ENCODE results near the gene ANKFY1.
"Not testable (repeated sequence)": the region's sequence is repeated elsewhere in the genome, so short reads cannot be mapped to it uniquely, and the experiment has no call there.

The ANKFY1 gene

GRCh38 chr17:4215882-4216570 is 47.8 kb downstream of the ANKFY1 start:
- peak; percentile 37 for DNase-seq

GRCh38 chr17:4214157-4214556 is 49.6 kb downstream of the ANKFY1 start:
- DNase-seq: no peak

DNA sequence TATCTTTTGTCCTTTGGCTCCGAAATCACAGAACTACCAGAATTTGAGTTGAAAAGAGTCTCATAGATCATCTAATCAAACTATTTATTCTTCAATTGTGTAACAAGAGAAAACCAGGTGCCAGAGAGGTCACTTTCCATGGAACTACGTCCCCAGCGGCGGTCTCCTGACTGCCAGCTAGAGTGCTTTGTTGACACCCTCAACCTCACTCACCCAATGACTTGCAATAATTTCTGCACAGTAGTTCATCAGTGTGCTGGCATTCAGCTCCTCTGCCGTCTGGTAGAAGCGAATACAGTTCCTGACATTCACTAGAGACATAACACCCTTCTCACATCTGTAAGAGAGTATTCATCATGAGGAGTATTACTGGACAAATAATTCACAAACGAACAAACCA is 54.2 kb downstream of the ANKFY1 start:
- no peak for DNase-seq

DNA sequence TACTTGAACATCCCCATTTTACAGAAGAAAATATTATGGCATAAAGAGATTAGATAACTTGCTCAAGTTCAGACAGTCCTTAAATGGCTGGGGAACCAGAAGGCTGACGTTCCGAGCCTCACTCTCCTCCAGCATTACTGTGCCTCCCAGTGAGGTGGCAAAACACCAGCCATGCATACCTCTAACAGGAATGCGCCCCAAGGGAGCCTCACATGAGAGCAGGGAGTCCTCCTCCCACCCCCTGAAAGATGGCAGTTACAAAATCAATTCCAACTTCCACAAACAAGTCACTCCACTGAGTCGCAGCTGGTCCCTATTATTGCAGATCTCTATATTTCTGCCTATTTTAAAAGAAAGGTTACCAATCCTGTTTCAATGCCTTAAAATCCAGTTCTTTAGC is 55.5 kb downstream of the ANKFY1 start:
- no peak for DNase-seq

DNA sequence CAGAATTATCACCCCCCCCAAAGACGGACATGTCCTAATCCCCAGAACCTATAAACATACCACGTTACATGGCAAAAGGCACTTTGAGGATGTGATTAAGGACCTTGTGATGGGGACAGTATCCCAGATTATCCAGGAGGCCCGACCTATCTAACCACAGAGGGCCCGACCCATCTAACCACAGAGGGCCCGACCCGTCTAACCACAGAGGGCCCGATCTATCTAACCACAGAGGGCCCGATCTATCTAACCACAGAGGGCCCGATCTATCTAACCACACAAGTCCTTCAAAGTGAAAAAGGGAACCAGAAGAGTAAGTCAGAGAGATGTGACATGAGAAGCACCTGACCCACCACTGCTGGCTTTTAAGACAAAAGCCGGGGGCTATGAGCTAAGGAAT is 56.8 kb downstream of the ANKFY1 start:
- no peak for DNase-seq

DNA sequence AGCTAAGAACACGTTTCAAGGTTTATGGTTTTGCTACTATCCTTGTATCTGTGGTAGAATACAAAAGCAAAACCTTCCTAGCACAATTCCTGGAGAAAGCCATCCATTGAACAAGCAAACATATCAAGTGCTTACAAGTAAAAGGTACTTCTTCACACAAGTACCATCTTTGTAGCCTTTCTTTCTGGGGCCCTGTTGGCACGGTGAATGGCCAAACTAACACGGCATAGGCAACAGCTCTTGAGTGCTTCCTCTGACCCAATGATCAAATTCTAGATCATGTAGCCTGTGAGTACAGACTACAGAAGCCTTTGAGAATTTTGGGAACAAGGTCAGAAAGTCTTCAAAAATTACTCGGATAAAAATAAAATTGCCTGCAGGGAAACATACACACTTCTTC is 57.9 kb downstream of the ANKFY1 start:
- DNase-seq: no peak

DNA sequence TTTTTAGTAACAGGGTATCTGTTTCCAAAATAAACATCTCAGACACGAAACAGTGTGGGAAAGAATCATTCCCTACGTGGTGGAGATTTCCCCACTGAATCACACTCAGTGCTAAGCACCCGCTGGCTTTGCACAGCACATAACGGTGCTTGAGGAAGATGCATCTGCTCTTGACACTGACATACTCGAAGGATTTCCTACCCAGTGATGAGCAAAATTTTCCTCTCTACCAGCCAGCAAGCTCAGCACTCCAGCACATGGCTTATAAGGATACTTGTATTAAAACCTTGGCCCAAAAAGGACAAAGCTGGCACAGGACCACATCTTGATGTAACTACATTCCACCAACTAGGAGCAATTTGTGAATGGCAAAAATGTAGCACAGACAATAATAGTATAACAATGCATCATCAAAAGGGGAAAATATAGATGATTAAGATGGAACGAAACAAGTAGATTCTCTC is 59.0 kb downstream of the ANKFY1 start:
- no peak for DNase-seq

DNA sequence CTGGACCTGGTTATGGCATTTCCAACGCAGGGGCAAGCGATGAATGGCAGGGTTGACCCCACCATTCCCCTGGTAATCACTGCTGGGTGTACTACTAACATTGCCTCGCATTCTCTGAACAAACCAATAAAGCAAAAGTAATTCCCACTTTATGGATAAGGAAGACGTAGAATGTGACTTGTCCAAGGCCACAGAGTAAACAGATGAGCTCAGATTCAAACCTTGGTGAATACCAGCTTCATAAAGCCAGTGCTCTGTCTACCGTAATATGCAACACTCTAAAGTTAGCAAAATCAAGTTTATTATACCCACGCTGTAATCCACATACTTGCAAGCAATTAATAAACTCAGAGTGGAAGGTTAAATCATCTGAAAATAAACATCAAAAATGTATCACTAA is 59.6 kb downstream of the ANKFY1 start:
- no peak for DNase-seq

- DNase-seq: no peak
Observed at GRCh38 chr17:4201226-4201625, 62.6 kb downstream of the ANKFY1 start.

GRCh38 chr17:4199818-4200402 is 63.9 kb downstream of the ANKFY1 start:
- no peak for DNase-seq

GRCh38 chr17:4198995-4199394 is 64.8 kb downstream of the ANKFY1 start:
- no peak for DNase-seq

- DNase-seq: no peak
Observed at GRCh38 chr17:4195306-4195705, 68.5 kb downstream of the ANKFY1 start.

DNA sequence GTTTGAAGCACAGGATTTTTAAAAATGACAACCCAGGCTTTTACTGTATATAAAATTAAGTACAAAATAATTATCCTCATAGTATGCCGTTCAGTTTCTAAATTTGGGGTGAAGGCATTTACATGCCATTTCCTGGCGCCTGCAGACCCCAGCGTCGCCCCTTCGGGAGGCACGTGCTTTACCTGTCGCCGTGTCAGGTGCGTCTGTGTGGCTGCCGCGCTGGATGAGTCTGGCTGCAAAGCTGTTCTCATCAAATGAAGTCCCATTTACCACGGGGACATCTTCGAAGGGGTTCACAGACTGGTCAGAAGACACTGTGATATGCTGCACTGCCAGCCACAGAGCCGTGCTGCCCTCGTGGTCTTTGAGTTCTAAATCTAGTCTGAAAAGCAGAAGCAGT is 69.0 kb downstream of the ANKFY1 start:
- DNase-seq: no peak

DNA sequence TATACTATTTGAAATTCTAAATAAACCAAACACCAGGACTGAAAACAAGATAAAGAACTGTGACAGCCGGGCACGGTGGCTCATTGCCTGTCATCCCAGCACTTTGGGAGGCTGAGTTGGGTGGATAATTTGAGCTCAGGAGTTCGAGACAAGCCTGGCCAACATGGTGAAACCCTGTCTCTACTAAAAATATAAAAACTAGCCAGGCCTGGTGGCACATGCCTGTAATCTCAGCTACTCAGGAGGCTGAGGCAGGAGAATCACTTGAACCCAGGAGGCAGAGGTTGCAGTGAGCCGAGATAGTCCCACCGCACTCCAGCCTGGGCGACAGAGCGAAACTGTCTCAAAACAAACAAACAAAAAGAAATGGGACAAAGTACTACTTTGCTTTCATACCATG is 73.0 kb downstream of the ANKFY1 start:
- DNase-seq: not testable (repeated sequence)

- no peak for DNase-seq
Observed at GRCh38 chr17:4189280-4189679, 74.5 kb downstream of the ANKFY1 start.

DNA sequence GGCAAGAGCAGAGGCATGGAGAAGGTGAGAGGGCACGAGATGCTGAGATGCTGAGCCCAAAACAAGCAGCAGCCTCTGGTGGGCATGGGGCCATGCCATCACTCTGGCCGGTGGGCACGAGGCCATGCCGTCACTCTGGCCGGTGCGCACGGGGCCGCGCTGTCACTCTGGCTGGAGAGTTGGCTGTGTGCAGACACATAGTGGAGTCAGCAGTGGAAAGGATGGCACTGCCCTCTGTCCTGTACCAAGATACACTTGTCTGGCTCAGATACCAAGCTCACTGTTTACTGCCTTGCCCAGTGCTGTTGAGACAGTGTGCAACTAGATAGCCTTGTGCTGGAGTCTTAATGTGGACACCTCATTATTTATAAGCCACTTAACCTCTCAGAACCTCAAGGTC is 75.7 kb downstream of the ANKFY1 start:
- DNase-seq: no peak

GRCh38 chr17:4187076-4187475 is 76.7 kb downstream of the ANKFY1 start:
- no peak for DNase-seq

DNA sequence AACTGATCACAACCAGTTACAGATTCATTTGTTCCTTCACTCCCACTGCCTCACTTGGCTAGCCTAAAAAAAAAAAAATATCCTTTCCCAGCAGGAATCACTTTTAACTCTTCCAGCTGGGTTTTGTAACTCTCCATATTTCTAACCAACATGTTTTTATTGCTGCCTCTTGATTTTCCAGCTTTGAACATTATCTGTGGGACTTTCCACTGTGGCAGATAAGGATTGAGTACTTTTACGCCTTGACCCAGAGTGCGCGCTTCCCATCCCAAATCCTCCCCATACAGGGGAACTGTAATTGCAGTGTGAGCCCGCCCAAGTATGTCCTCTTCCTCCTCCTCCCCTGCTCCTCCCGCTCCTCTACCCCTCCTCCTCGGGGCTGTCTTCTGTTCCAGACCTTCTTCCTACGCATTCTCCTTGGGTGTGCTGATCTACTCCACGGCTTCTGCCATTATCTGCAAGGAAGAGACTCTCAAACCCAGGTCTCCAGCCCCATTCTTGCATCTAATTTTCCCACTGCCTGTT is 77.4 kb downstream of the ANKFY1 start:
- DNase-seq: no peak

DNA sequence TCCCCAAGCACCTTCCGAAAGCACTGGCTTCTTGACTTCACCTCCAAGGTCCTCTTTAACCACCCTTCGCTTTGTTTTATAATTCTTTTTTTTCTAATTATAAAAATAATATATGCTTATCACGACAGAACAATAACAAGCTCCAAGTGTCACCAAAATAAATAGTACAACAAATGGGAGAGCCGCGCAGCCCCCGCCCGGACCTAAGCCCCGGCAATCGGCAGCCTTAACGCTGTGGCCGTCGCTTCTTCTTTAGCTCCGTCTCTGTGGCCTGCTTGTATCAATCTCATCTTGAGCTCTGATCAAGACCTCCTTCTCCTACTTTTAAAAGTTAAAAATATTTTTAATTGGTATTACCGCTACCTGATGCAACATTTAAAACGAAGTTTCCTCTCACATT is 78.1 kb downstream of the ANKFY1 start:
- no peak for DNase-seq

DNA sequence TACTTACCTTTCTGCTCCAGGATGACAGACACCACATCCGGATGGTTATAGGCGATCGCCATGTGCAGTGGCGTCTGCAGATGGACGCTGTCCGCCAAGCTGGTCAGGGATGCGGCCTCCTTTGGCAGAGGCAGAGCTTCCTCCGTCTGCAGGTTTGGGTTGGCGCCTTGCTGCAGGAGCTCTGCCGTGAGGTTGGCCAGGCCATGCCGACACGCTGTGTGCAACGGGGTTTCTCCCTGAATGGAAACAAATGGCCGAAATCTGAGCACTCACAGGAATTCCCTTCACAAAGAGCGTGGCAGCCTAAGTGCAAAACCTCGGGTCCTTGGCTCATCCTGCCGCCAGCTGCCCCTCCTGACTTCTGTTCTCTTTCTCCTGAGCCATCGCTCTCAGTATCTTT is 79.0 kb downstream of the ANKFY1 start:
- DNase-seq: no peak

DNA sequence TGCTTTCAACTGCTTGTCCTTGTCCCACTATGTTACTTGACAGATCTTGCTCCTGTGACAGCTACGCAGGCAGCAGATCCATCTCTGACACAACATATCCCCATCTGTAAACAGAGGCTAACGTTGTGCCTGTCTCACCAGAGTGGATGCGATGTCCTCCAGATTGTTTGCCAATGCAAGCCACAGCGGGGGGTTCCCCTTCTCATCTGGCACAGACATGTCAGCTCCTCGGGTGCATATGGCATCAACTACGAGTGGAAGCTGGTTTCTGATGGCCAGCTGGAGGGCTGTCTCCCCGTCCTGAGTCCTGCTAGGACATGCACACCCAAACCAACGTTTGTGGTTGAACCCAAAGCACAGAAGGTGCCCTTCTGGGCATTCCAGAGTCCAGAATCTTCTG is 81.7 kb downstream of the ANKFY1 start:
- DNase-seq: no peak

DNA sequence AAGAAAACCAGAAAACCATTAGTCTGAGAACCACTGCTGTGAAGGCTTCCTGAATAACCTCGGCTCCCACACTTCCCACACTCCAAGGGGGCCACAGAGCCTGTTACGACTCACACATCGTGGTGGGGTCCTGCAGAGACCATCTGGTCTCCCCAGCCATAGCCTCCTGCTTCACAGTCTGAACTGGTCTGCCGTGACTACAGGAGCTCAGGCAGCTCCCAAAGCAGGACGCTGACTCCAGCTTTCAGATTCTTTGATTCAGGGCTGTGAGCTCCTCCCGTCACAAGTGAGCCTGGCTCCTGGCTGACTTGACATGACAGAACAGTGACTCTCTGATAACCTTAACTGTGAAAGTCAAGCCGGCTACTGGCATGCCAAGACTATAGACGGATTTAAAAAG is 83.0 kb downstream of the ANKFY1 start:
- no peak for DNase-seq

- no peak for DNase-seq
Observed at GRCh38 chr17:4179071-4179470, 84.7 kb downstream of the ANKFY1 start.

- DNase-seq: no peak
Observed at GRCh38 chr17:4178651-4179050, 85.1 kb downstream of the ANKFY1 start.

DNA sequence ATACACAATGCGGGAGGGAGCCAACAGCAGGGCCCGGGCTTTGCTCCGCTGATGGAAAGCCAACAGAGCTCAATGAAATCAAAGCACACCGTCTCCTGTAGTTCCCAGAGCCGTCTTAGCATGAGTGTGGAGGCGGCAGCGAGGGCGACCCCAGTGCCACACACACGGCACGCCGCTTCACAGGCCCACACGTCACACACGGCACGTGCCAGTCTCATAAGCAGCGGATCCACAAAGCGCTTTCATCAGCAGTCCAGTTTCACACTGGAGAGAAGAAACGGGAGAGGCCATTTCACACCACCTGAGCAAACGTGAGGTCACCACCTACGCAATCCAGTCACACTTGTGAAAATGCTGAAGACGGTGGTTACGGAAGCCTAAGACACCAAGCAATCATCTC is 86.0 kb downstream of the ANKFY1 start:
- DNase-seq: no peak
